Cardiac muscle cell (in vitro differentiated cells and primary cell): Measurements from ENCODE around the gene NTRK3. TPM values are rescaled to one million over a fixed set of nuclear protein-coding genes. Genes with fewer than 3 reads are reported as not detected.
"Not testable (repeated sequence)": the region's sequence is repeated elsewhere in the genome, so short reads cannot be mapped to it uniquely, and the experiment has no call there.

Experiments used
- DNase-seq, 2 donors: peaks; one replicate each; pipeline versions ENCODE4 v3.0.0 to v3.0.0-alpha.2; 2010 to 2017; ENCODE audit warnings: low read depth in 1 of 2, low spot score in 1 of 2
- H3K27ac ChIP-seq: fragments of 200-600 bp; sonication (generic); 2 replicates; pipeline ENCODE4 v1.5.1; 2016
- H3K27me3 ChIP-seq: fragments of 200-600 bp; sonication (generic); 2 replicates; pipeline ENCODE4 v1.6.0; 2016; ENCODE audit warnings: control low read depth
- H3K36me3 ChIP-seq: fragments of 200-600 bp; sonication (generic); 2 replicates; pipeline ENCODE4 v1.5.1; 2016; ENCODE audit warnings: control low read depth
- H3K4me1 ChIP-seq: fragments of 200-600 bp; sonication (generic); 2 replicates; pipeline ENCODE4 v1.8.1; 2017; ENCODE audit warnings: low read depth, mild to moderate bottlenecking, mixed run types
- H3K4me3 ChIP-seq: fragments of 200-600 bp; sonication (generic); 2 replicates; pipeline ENCODE4 v1.5.1; 2016; ENCODE audit warnings: mild to moderate bottlenecking
- H3K9me3 ChIP-seq: fragments of 200-600 bp; sonication (generic); 2 replicates; pipeline ENCODE4 v1.5.1; 2017; ENCODE audit warnings: low read depth, mild to moderate bottlenecking, control low read depth
- CTCF ChIP-seq: IDR thresholded peaks from 2 replicates; pipeline ENCODE4 v1.5.1; 2012; ENCODE audit warnings: low read depth, mild to moderate bottlenecking, low read length
- polyA plus RNA-seq: library from polyadenylated mRNA; unstranded; fragments of >200 nt; fragmentation: Nextera tagmentation; extraction: Ambion mirVana; gene quantifications from 2 replicates; pipeline ENCODE4 v1.2.1, GENCODE V29; 2016
- total RNA-seq: library from RNA; depleted of rRNA; stranded (reverse); fragments of >200 nt; gene quantifications from 2 replicates; pipeline ENCODE4 v1.2.3, GENCODE V29; 2016

The NTRK3 gene
- total and polyA plus RNA-seq, 2 experiments from 2014 or later = 3.3 to 6.2 TPM

GRCh38 chr15:87849181-87849580 is 407.4 kb downstream of the NTRK3 start:
- no peaks in the 10 kb centered on the region for H3K4me1 ChIP-seq
- no peak overlapping the region for H3K4me3 ChIP-seq
- no peak for DNase-seq
- no peak for TF ChIP-seq CTCF
- no peak overlapping the region for H3K27ac ChIP-seq
- no peaks in the 10 kb centered on the region for H3K36me3 ChIP-seq
- no peaks in the 10 kb centered on the region for H3K9me3 ChIP-seq
- H3K27me3 ChIP-seq = no peaks in the 10 kb centered on the region

- Histone ChIP-seq H3K27ac (no peak overlapping the region), H3K36me3 (no peaks in the 10 kb centered on the region), H3K9me3 (no peaks in the 10 kb centered on the region), H3K4me1 (no peaks in the 10 kb centered on the region), H3K4me3 (no peak overlapping the region), H3K27me3 (no peaks in the 10 kb centered on the region)
- no peak for DNase-seq
- TF ChIP-seq CTCF = no peak
These were observed 408.5 kb downstream of the NTRK3 start for GRCh38 chr15:87848012-87848411.

- no peak for TF ChIP-seq CTCF
- H3K27ac ChIP-seq = no peak overlapping the region
- H3K4me1 ChIP-seq = no peaks in the 10 kb centered on the region
- no peak overlapping the region for H3K4me3 ChIP-seq
- H3K36me3 ChIP-seq = no peaks in the 10 kb centered on the region
- peak in 1 of 2 donors; percentile 34 for DNase-seq
- no peaks in the 10 kb centered on the region for H3K27me3 ChIP-seq
- no peaks in the 10 kb centered on the region for H3K9me3 ChIP-seq
These were observed 409.8 kb downstream of the NTRK3 start for GRCh38 chr15:87846746-87847145.

GRCh38 chr15:87843312-87843711 is 413.2 kb downstream of the NTRK3 start:
- H3K27me3 ChIP-seq = no peaks in the 10 kb centered on the region

GRCh38 chr15:87841426-87841998 is 415.0 kb downstream of the NTRK3 start:
- Histone ChIP-seq H3K27ac (no peak overlapping the region), H3K36me3 (no peaks in the 10 kb centered on the region), H3K9me3 (no peaks in the 10 kb centered on the region), H3K27me3 (no peaks in the 10 kb centered on the region), H3K4me1 (no peaks in the 10 kb centered on the region), H3K4me3 (no peak overlapping the region)
- no peak for TF ChIP-seq CTCF
- no peak for DNase-seq

More at GRCh38 chr15:87843312-87843711, 413.2 kb downstream of the NTRK3 start:
- no peak for TF ChIP-seq CTCF
- Histone ChIP-seq H3K27ac (no peak overlapping the region), H3K4me1 (no peaks in the 10 kb centered on the region), H3K9me3 (no peaks in the 10 kb centered on the region), H3K36me3 (no peaks in the 10 kb centered on the region), H3K4me3 (no peak overlapping the region)
- no peak for DNase-seq

GRCh38 chr15:87835830-87836229 is 420.7 kb downstream of the NTRK3 start:
- H3K27me3 ChIP-seq, H3K36me3 ChIP-seq, DNase-seq: not testable (repeated sequence)

GRCh38 chr15:87833333-87833732 is 423.2 kb downstream of the NTRK3 start:
- H3K9me3 ChIP-seq, H3K36me3 ChIP-seq, H3K27me3 ChIP-seq, DNase-seq, H3K4me3 ChIP-seq, H3K27ac ChIP-seq, H3K4me1 ChIP-seq: not testable (repeated sequence)

More at GRCh38 chr15:87835830-87836229, 420.7 kb downstream of the NTRK3 start:
- not testable (repeated sequence) for H3K4me3 ChIP-seq, H3K4me1 ChIP-seq, H3K27ac ChIP-seq, H3K9me3 ChIP-seq
